Loucy (cell line): ENCODE results near the gene KLK4.

Source experiments
- H2AFZ ChIP-seq: fragments of 200-600 bp; sonication (generic); 2 replicates; pipeline ENCODE4 v1.6.0; 2016; ENCODE audit warnings: antibody characterized with exemption, mild to moderate bottlenecking, low read length, moderate library complexity
- H3F3A ChIP-seq: fragments of 200-600 bp; 2 replicates; pipeline ENCODE4 v1.6.0; 2016; ENCODE audit warnings: antibody characterized with exemption, low read depth, mild to moderate bottlenecking
- H3K27me3 ChIP-seq: fragments of 200-600 bp; sonication (generic); 2 replicates; pipeline ENCODE4 v1.6.1; 2014; ENCODE audit warnings: low read length, mild to moderate bottlenecking; ENCODE audit not compliant: insufficient read depth, poor library complexity, severe bottlenecking
- H3K36me3 ChIP-seq: fragments of 200-600 bp; sonication (generic); 2 replicates; pipeline ENCODE4 v1.6.1; 2016; ENCODE audit warnings: low read length; ENCODE audit not compliant: insufficient read depth
- H3K4me1 ChIP-seq: fragments of 200-600 bp; sonication (generic); 2 replicates; pipeline ENCODE4 v1.5.1; 2014; ENCODE audit warnings: low read length, mild to moderate bottlenecking; ENCODE audit not compliant: insufficient read depth, poor library complexity, severe bottlenecking
- H3K4me2 ChIP-seq: fragments of 200-600 bp; sonication (generic); 2 replicates; pipeline ENCODE4 v1.6.0; 2014; ENCODE audit warnings: antibody characterized with exemption, low read length, low read depth, mild to moderate bottlenecking; ENCODE audit not compliant: poor library complexity, severe bottlenecking
- H3K4me3 ChIP-seq: fragments of 200-600 bp; sonication (generic); 2 replicates; pipeline ENCODE4 v1.5.1; 2014; ENCODE audit warnings: low read length, mild to moderate bottlenecking, mixed read lengths; ENCODE audit not compliant: poor library complexity, severe bottlenecking
- H3K79me2 ChIP-seq: fragments of 200-600 bp; sonication (generic); 2 replicates; pipeline ENCODE4 v1.6.1; 2014; ENCODE audit warnings: low read length; ENCODE audit not compliant: insufficient read depth
- H3K9ac ChIP-seq: fragments of 200-600 bp; sonication (generic); 2 replicates; pipeline ENCODE4 v1.6.0; 2014; ENCODE audit warnings: mild to moderate bottlenecking, low read depth, low read length, moderate library complexity; ENCODE audit not compliant: poor library complexity, severe bottlenecking
- H3K9me2 ChIP-seq: fragments of 200-600 bp; sonication (generic); replicated peaks from 2 replicates; pipeline ENCODE4 v1.6.1; 2016; ENCODE audit warnings: low read depth, low read length, mixed read lengths
- H3K9me3 ChIP-seq: fragments of 200-600 bp; sonication (generic); 2 replicates; pipeline ENCODE4 v1.6.1; 2014; ENCODE audit warnings: mild to moderate bottlenecking, antibody characterized with exemption, low read length, low read depth; ENCODE audit not compliant: insufficient read depth
- H4K20me1 ChIP-seq: fragments of 200-600 bp; sonication (generic); 2 replicates; pipeline ENCODE4 v1.6.0; 2014; ENCODE audit warnings: antibody characterized with exemption, low read length, mild to moderate bottlenecking; ENCODE audit not compliant: insufficient read depth, poor library complexity, severe bottlenecking
- EZH2phosphoT487 ChIP-seq: fragments of 200-600 bp; IDR thresholded peaks from 2 replicates; pipeline ENCODE4 v1.6.1; 2018; ENCODE audit warnings: antibody characterized with exemption, mild to moderate bottlenecking, moderate library complexity, borderline replicate concordance
- TF ChIP-seq, protein P1 (sequence below): fragments of 200-600 bp; sonication (generic); conservative IDR thresholded peaks from 2 replicates; pipeline ENCODE4 v1.5.1; 2014; ENCODE audit warnings: mild to moderate bottlenecking, antibody characterized with exemption, low read length

Gene KLK4

DNA sequence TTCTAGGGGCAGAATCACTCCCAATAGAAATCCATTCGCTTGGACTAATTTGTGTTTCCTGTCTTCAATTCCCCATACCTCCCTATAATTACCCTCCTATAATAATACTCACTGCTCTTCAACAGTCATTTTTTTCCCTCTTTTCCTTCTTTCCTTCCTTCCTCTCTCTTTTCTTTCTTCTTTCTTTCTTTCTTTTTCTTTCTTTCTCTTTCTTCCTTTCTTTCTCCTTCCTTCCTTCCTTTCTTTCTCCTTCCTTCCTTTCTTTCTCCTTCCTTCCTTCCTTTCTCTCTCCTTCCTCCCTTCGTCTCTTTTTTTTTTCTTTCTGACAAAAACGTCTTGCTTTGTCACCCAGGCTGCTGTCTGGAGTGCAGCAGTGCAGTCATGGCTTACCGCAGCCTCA, 33.6 kb upstream of the KLK4 start:
- no peak for TF ChIP-seq EZH2phosphoT487
- TF ChIP-seq, protein P1, sequence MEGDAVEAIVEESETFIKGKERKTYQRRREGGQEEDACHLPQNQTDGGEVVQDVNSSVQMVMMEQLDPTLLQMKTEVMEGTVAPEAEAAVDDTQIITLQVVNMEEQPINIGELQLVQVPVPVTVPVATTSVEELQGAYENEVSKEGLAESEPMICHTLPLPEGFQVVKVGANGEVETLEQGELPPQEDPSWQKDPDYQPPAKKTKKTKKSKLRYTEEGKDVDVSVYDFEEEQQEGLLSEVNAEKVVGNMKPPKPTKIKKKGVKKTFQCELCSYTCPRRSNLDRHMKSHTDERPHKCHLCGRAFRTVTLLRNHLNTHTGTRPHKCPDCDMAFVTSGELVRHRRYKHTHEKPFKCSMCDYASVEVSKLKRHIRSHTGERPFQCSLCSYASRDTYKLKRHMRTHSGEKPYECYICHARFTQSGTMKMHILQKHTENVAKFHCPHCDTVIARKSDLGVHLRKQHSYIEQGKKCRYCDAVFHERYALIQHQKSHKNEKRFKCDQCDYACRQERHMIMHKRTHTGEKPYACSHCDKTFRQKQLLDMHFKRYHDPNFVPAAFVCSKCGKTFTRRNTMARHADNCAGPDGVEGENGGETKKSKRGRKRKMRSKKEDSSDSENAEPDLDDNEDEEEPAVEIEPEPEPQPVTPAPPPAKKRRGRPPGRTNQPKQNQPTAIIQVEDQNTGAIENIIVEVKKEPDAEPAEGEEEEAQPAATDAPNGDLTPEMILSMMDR: no peak
- Histone ChIP-seq H3F3A (no peaks in the 10 kb centered on the region), H2AFZ (no peak overlapping the region), H3K4me3 (no peak overlapping the region), H3K79me2 (no peaks in the 10 kb centered on the region), H3K9me3 (no peaks in the 10 kb centered on the region), H3K36me3 (no peaks in the 10 kb centered on the region), H3K4me2 (no peak overlapping the region), H3K27me3 (no peaks in the 10 kb centered on the region), H4K20me1 (no peaks in the 10 kb centered on the region), H3K9me2 (no peaks in the 10 kb centered on the region), H3K9ac (no peak overlapping the region), H3K4me1 (no peaks in the 10 kb centered on the region)

DNA sequence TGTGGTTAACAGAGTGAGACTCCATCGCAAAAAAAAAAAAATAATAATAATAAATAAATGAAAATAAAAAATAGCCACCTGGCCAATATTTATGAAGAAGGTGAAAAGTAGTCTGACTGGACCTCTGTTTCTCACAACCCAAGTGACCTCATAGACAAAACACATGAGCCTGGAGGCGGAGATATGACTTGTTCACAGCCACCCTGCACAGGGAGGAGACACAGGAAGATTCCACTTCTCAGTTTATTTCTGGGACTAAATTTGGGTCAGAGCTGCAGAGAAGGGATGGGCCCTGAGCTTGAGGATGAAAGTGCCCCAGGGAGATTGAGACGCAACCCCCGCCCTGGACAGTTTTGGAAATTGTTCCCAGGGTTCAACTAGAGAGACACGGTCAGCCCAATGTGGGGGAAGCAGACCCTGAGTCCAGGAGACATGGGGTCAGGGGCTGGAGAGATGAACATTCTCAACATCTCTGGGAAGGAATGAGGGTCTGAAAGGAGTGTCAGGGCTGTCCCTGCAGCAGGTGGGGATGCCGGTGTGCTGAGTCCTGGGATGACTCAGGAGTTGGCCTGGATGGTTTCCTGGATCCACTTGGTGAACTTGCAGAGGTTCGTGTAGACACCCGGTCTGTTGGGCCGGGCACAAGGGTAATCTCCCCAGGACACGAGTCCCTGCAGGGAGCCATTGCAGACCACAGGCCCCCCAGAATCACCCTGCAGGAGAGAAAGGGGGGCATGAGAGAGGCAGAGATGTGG, 32.1 kb upstream of the KLK4 start:
- Histone ChIP-seq H3K9me2 (no peaks in the 10 kb centered on the region), H3K4me1 (no peaks in the 10 kb centered on the region), H3K79me2 (no peaks in the 10 kb centered on the region), H3K9me3 (no peaks in the 10 kb centered on the region), H3K4me3 (no peak overlapping the region), H3K4me2 (no peak overlapping the region), H2AFZ (no peak overlapping the region), H3K27me3 (no peaks in the 10 kb centered on the region), H3K36me3 (no peaks in the 10 kb centered on the region), H4K20me1 (no peaks in the 10 kb centered on the region), H3F3A (no peaks in the 10 kb centered on the region), H3K9ac (no peak overlapping the region)
- TF ChIP-seq, protein P1: no peak
- TF ChIP-seq EZH2phosphoT487: no peak

DNA sequence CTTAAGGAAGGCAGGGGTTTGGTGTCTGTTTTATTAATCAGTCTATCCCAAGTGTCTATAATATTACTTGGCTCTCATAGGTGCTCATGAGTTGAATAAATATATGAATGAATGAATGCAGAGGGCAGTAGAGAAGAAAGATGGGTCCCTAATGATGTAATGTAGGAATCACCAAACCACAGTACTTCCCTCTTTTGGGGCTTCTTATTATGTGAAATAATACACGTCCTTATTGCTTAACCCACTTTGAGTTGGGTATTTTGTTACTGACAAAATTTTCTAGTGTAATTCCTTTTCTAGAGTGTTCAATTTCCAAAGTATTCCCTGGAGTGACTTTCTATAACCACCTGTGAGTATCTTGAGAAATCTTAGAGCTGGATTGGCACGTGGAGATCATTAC, 28.4 kb upstream of the KLK4 start:
- H3K27me3 ChIP-seq: no peaks in the 10 kb centered on the region
- H3K36me3 ChIP-seq: no peaks in the 10 kb centered on the region
- no peak overlapping the region for H3K9ac ChIP-seq
- H3K9me3 ChIP-seq: no peaks in the 10 kb centered on the region
- H3K9me2 ChIP-seq: no peaks in the 10 kb centered on the region
- no peak overlapping the region for H2AFZ ChIP-seq
- H3K4me1 ChIP-seq: no peaks in the 10 kb centered on the region
- TF ChIP-seq, protein P1: no peak
- TF ChIP-seq EZH2phosphoT487: no peak
- H3F3A ChIP-seq: no peaks in the 10 kb centered on the region
- no peaks in the 10 kb centered on the region for H3K79me2 ChIP-seq
- no peak overlapping the region for H3K4me3 ChIP-seq
- no peaks in the 10 kb centered on the region for H4K20me1 ChIP-seq
- no peak overlapping the region for H3K4me2 ChIP-seq
